H9 (cell line): ENCODE results near the gene KCNAB1. TPM values are rescaled to one million over a fixed set of nuclear protein-coding genes. Genes with fewer than 3 reads are reported as not detected.

Experiments
- DNase-seq: peaks from one replicate; pipeline ENCODE4 v3.0.0-alpha.2; 2017
- H2AFZ ChIP-seq: one replicate; pipeline ENCODE4 v1.6.1; 2013; ENCODE audit warnings: mild to moderate bottlenecking, low read length, control low read depth, moderate library complexity
- H2AK5ac ChIP-seq: 2 replicates; pipeline ENCODE4 v1.6.1; 2013; ENCODE audit warnings: low read length, control low read depth, mixed read lengths; ENCODE audit not compliant: insufficient read length
- H2BK120ac ChIP-seq: one replicate; pipeline ENCODE4 v1.6.1; 2013; ENCODE audit warnings: low read depth, mild to moderate bottlenecking, low read length, control low read depth, inconsistent platforms; ENCODE audit not compliant: poor library complexity, severe bottlenecking
- H2BK12ac ChIP-seq: 2 replicates; pipeline ENCODE4 v1.6.1; 2013; ENCODE audit warnings: low read length, control low read depth, mixed read lengths, low read depth; ENCODE audit not compliant: insufficient read length
- H2BK15ac ChIP-seq: 2 replicates; pipeline ENCODE4 v1.6.1; 2013; ENCODE audit warnings: low read depth, low read length, control low read depth
- H2BK20ac ChIP-seq: one replicate; pipeline ENCODE4 v1.6.1; 2013; ENCODE audit warnings: low read depth, mild to moderate bottlenecking, low read length, control low read depth, inconsistent platforms; ENCODE audit not compliant: poor library complexity, severe bottlenecking
- H2BK5ac ChIP-seq: 2 replicates; pipeline ENCODE4 v1.6.1; 2013; ENCODE audit warnings: low read length, control low read depth, mixed read lengths; ENCODE audit not compliant: insufficient read length
- H3K14ac ChIP-seq: 2 replicates; pipeline ENCODE4 v1.6.1; 2013; ENCODE audit warnings: low read length, control low read depth; ENCODE audit not compliant: insufficient read depth
- H3K18ac ChIP-seq: 2 replicates; pipeline ENCODE4 v1.6.1; 2013; ENCODE audit warnings: low read depth, mild to moderate bottlenecking, mixed read lengths, low read length, control low read depth; ENCODE audit not compliant: insufficient read length
- H3K23ac ChIP-seq: 2 replicates; pipeline ENCODE4 v1.6.1; 2013; ENCODE audit warnings: low read length, control low read depth, mixed read lengths, low read depth; ENCODE audit not compliant: insufficient read length
- H3K23me2 ChIP-seq: 2 replicates; pipeline ENCODE4 v1.6.1; 2013; ENCODE audit warnings: low read depth, mild to moderate bottlenecking, mixed read lengths, low read length, control low read depth; ENCODE audit not compliant: insufficient read length, poor library complexity, severe bottlenecking
- H3K27ac ChIP-seq: 2 replicates; pipeline ENCODE4 v1.5.1; 2013; ENCODE audit warnings: low read length, control low read depth, mixed read lengths, low read depth; ENCODE audit not compliant: insufficient read length
- H3K27me3 ChIP-seq: 2 replicates; pipeline ENCODE4 v1.6.1; 2013; ENCODE audit warnings: low read length, control low read depth, inconsistent platforms; ENCODE audit not compliant: insufficient read depth
- H3K4ac ChIP-seq: 2 replicates; pipeline ENCODE4 v1.6.1; 2013; ENCODE audit warnings: low read depth, mild to moderate bottlenecking, control low read depth, inconsistent platforms, low read length, moderate library complexity
- H3K4me1 ChIP-seq: 2 replicates; pipeline ENCODE4 v1.6.1; 2013; ENCODE audit warnings: low read length, control low read depth, inconsistent platforms; ENCODE audit not compliant: insufficient read depth
- H3K4me2 ChIP-seq: 2 replicates; pipeline ENCODE4 v1.6.1; 2013; ENCODE audit warnings: low read length, control low read depth, mixed read lengths; ENCODE audit not compliant: insufficient read length, insufficient read depth
- H3K56ac ChIP-seq: 2 replicates; pipeline ENCODE4 v1.6.1; 2013; ENCODE audit warnings: low read depth, mild to moderate bottlenecking, mixed read lengths, low read length, control low read depth; ENCODE audit not compliant: insufficient read length
- H3K79me1 ChIP-seq: 2 replicates; pipeline ENCODE4 v1.6.1; 2013; ENCODE audit warnings: low read depth, mild to moderate bottlenecking, moderate library complexity, low read length, control low read depth, inconsistent platforms; ENCODE audit not compliant: insufficient read depth, poor library complexity, severe bottlenecking
- H3K79me2 ChIP-seq: 2 replicates; pipeline ENCODE4 v1.6.1; 2013; ENCODE audit warnings: low read length, control low read depth, inconsistent platforms; ENCODE audit not compliant: insufficient read depth
- H3K9ac ChIP-seq: 2 replicates; pipeline ENCODE4 v1.6.1; 2013; ENCODE audit warnings: low read length, control low read depth, mixed read lengths; ENCODE audit not compliant: insufficient read length; ENCODE audit errors: extremely low read depth
- H3K9me3 ChIP-seq: one replicate; pipeline ENCODE4 v1.6.1; 2013; ENCODE audit warnings: low read depth, low read length, inconsistent platforms; ENCODE audit not compliant: control insufficient read depth
- H3T11ph ChIP-seq: one replicate; pipeline ENCODE4 v1.6.1; 2013; ENCODE audit warnings: mild to moderate bottlenecking, low read length, control low read depth, inconsistent platforms
- H4K20me1 ChIP-seq: one replicate; pipeline ENCODE4 v1.6.1; 2013; ENCODE audit not compliant: control insufficient read depth, insufficient read length, insufficient read depth
- H4K5ac ChIP-seq: 2 replicates; pipeline ENCODE4 v1.6.1; 2013; ENCODE audit warnings: low read depth, mild to moderate bottlenecking, mixed read lengths, low read length, control low read depth; ENCODE audit not compliant: insufficient read length
- H4K8ac ChIP-seq: replicated peaks from 2 replicates; pipeline ENCODE4 v1.6.1; 2013; ENCODE audit warnings: low read length, control low read depth, mixed read lengths, low read depth; ENCODE audit not compliant: insufficient read length
- H4K91ac ChIP-seq: 2 replicates; pipeline ENCODE4 v1.6.1; 2013; ENCODE audit warnings: low read depth, mild to moderate bottlenecking, moderate library complexity, mixed read lengths, low read length, control low read depth; ENCODE audit not compliant: insufficient read length
- H3K27ac Mint-ChIP-seq, 3 experiments: 2 replicates in 2 of 3; 3 replicates in 1 of 3; pipeline ENCODE4 v1.8.0; 2020 to 2021; ENCODE audit warnings: mixed read lengths in 3 of 3, mild to moderate bottlenecking in 1 of 3, moderate library complexity in 1 of 3
- H3K27me3 Mint-ChIP-seq: 2 replicates; pipeline ENCODE4 v1.8.0; 2021; ENCODE audit warnings: low read depth, mild to moderate bottlenecking, moderate library complexity, mixed read lengths
- H3K36me3 Mint-ChIP-seq, 3 experiments: 2 replicates in 2 of 3; 3 replicates in 1 of 3; pipeline ENCODE4 v1.8.0; 2020 to 2021; ENCODE audit warnings: low read depth in 3 of 3, mixed read lengths in 3 of 3; ENCODE audit not compliant: insufficient read depth in 1 of 3
- H3K4me1 Mint-ChIP-seq, 2 experiments: 2 replicates each; pipeline ENCODE4 v1.8.0; 2020; ENCODE audit warnings: mixed read lengths in 2 of 2
- H3K4me3 Mint-ChIP-seq, 2 experiments: 2 replicates in 1 of 2; 3 replicates in 1 of 2; pipeline ENCODE4 v1.8.0; 2020 to 2021; ENCODE audit warnings: mild to moderate bottlenecking in 2 of 2, mixed read lengths in 2 of 2, moderate library complexity in 1 of 2
- H3K9me3 Mint-ChIP-seq, 2 experiments: 2 replicates in 1 of 2; 3 replicates in 1 of 2; pipeline ENCODE4 v1.8.0; 2020; ENCODE audit warnings: mild to moderate bottlenecking in 2 of 2, mixed read lengths in 2 of 2, moderate library complexity in 1 of 2
- WGBS: extraction: QIAGEN DNeasy Blood & Tissue Kit; methylation state at CpG from one replicate; pipeline ENCODE4 v1.1.7; 2013; ENCODE audit warnings: missing lambda C conversion rate, low lambda C conversion rate, mixed read lengths; ENCODE audit not compliant: insufficient read length; ENCODE audit errors: extremely low coverage; 5-methylcytosine and 5-hydroxymethylcytosine counted together
- total RNA-seq: library from RNA; stranded (reverse); gene quantifications from 2 replicates; pipeline ENCODE4 v1.2.1, GENCODE V29; 2021
- TF ChIP-seq, protein P1 (sequence below): fragments of 200-600 bp; sonication (generic); conservative IDR thresholded peaks from 3 replicates; pipeline ENCODE4 v1.8.0; 2021; ENCODE audit warnings: antibody characterized with exemption, mild to moderate bottlenecking

The KCNAB1 gene
- total RNA-seq, 1 experiment from 2014 or later = 3.7 TPM

DNA sequence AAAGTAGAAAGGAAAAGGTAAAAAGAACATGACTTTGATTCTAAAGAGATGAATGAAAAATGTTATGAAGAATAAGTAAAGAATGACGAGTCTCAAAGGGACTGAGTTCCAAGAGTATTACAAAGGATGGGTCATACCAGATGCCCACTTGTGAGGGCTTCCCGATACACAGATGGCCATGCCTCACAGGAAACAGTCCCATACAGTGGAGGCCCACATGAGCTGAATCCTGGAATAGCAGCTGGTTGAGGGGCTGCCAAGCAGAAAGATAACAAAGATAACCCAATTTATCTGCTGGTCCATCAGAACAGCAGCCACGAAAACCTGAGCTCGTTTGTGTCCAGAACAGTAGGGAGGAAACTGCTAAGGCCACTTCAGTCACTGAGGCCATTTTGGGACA lies 430.9 kb downstream of the KCNAB1 start:
- no peak overlapping the region for H2AK5ac ChIP-seq
- no peak overlapping the region for H2BK12ac ChIP-seq
- Mint-ChIP-seq H3K4me3 (no peak overlapping the region; a peak in 1 of 5 replicates), H3K36me3 (peaks cover 46 to 68% (median 65%) of the 10 kb centered on the region in 3 experiments; a peak in 6 of 7 replicates), H3K27ac (peak overlapping the region in 2 of 3 experiments; percentile 34 to 63; a peak in 1 of 7 replicates), H3K27me3 (no peaks in the 10 kb centered on the region), H3K9me3 (no peaks in the 10 kb centered on the region), H3K4me1 (peaks cover 18% of the 10 kb centered on the region in 2 experiments)
- H3K79me1 ChIP-seq = peaks cover 4% of the 10 kb centered on the region
- TF ChIP-seq, protein P1, sequence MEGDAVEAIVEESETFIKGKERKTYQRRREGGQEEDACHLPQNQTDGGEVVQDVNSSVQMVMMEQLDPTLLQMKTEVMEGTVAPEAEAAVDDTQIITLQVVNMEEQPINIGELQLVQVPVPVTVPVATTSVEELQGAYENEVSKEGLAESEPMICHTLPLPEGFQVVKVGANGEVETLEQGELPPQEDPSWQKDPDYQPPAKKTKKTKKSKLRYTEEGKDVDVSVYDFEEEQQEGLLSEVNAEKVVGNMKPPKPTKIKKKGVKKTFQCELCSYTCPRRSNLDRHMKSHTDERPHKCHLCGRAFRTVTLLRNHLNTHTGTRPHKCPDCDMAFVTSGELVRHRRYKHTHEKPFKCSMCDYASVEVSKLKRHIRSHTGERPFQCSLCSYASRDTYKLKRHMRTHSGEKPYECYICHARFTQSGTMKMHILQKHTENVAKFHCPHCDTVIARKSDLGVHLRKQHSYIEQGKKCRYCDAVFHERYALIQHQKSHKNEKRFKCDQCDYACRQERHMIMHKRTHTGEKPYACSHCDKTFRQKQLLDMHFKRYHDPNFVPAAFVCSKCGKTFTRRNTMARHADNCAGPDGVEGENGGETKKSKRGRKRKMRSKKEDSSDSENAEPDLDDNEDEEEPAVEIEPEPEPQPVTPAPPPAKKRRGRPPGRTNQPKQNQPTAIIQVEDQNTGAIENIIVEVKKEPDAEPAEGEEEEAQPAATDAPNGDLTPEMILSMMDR = no peak
- no peak overlapping the region for H4K91ac ChIP-seq
- no peaks in the 10 kb centered on the region for H3K9me3 ChIP-seq
- H4K5ac ChIP-seq = no peak overlapping the region
- H3K18ac ChIP-seq = no peak overlapping the region
- H3K79me2 ChIP-seq = peaks cover 31% of the 10 kb centered on the region; the same call in 1 of the 2 replicates
- no peak overlapping the region for H2BK20ac ChIP-seq
- no peak overlapping the region for H2BK5ac ChIP-seq
- no peak overlapping the region for H4K8ac ChIP-seq
- no peaks in the 10 kb centered on the region for H3K27me3 ChIP-seq
- WGBS = no CpG with 5 or more reads among the region's 4 CpGs
- no peak overlapping the region for H3K4me2 ChIP-seq
- H3K56ac ChIP-seq = no peak overlapping the region
- H3K9ac ChIP-seq = no peak overlapping the region
- no peaks in the 10 kb centered on the region for H3K4me1 ChIP-seq
- H3K27ac ChIP-seq = no peak overlapping the region
- H3K4ac ChIP-seq = no peak overlapping the region
- no peak overlapping the region for H3K14ac ChIP-seq
- H3K23ac ChIP-seq = no peak overlapping the region
- no peak overlapping the region for H2BK15ac ChIP-seq
- H4K20me1 ChIP-seq = no peaks in the 10 kb centered on the region
- peaks cover 9% of the 10 kb centered on the region for H3K23me2 ChIP-seq
- H2BK120ac ChIP-seq = no peak overlapping the region
- no peak overlapping the region for H2AFZ ChIP-seq
- DNase-seq = no peak
- no peak overlapping the region for H3T11ph ChIP-seq
